Gastrocnemius medialis (tissue), 4 donors: Measurements from ENCODE around the gene PARVA.

Experiments
- POLR2A ChIP-seq, 2 donors: fragments of 450-650 bp; IDR thresholded peaks; one replicate each; pipeline ENCODE4 v1.6.1; 2017; ENCODE audit warnings: antibody characterized with exemption in 2 of 2, mild to moderate bottlenecking in 2 of 2, moderate library complexity in 2 of 2
- TF ChIP-seq, protein P1 (sequence below), 5 experiments: fragments of 450-650 bp in 3 of 5; fragments of 200-600 bp in 2 of 5; sonication (generic) in 2 of 5; IDR thresholded peaks in 4 of 5; conservative IDR thresholded peaks in 1 of 5; 1 replicate in 4 of 5; 2 replicates in 1 of 5; pipeline ENCODE4 v1.5.1; 2016 to 2019; ENCODE audit warnings: antibody characterized with exemption in 5 of 5, mild to moderate bottlenecking in 3 of 5, moderate library complexity in 3 of 5

GRCh38 chr11:12464303-12464702 is 86.9 kb downstream of the PARVA start:
- TF ChIP-seq, protein P1, sequence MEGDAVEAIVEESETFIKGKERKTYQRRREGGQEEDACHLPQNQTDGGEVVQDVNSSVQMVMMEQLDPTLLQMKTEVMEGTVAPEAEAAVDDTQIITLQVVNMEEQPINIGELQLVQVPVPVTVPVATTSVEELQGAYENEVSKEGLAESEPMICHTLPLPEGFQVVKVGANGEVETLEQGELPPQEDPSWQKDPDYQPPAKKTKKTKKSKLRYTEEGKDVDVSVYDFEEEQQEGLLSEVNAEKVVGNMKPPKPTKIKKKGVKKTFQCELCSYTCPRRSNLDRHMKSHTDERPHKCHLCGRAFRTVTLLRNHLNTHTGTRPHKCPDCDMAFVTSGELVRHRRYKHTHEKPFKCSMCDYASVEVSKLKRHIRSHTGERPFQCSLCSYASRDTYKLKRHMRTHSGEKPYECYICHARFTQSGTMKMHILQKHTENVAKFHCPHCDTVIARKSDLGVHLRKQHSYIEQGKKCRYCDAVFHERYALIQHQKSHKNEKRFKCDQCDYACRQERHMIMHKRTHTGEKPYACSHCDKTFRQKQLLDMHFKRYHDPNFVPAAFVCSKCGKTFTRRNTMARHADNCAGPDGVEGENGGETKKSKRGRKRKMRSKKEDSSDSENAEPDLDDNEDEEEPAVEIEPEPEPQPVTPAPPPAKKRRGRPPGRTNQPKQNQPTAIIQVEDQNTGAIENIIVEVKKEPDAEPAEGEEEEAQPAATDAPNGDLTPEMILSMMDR (IDR thresholded peaks at IDR 0.05 in 4 of 5, conservative IDR thresholded peaks at IDR 0.05 in 1 of 5) = no peak
- TF ChIP-seq POLR2A (IDR thresholded peaks at IDR 0.05) = no peak
